Measurements from ENCODE around the gene PTPRM.

PTPRM gene

DNA sequence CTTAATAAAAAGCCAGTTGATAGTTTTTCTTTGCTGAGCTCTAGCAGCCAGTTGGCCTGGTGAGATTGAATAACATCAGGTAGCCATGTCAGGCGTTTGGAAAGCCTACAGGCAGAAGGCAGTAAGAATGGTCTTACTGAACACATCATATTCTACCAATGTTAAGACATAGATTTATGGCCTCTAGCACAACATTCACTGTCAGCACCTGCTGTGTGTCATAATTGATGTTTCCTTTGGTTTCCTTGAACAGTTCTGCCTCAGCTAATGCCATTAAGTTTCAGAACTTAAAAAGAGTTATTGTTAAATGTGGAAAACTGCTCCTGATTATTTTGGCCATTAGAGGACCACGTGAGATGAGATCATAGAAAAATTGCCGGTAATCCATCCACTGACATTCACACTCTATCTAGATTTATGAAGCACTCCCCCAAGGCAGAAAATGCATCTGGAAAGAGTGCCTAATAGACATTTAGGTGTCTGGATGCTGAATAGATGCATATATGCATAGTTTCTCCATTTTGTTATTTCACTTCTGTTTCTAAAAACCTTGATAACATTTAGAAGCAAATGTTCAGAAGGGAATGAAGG is 434.7 kb downstream of the PTPRM start:
- Histone ChIP-seq H3K79me2 (ENCODE audit: control insufficient read depth, low read length) (no peaks in the 10 kb centered on the region), H3K27ac (ENCODE audit: low read depth, low read length) (no peak overlapping the region), H3K4me2 (ENCODE audit: low read length) (no peak overlapping the region), H3K4me1 (ENCODE audit: control insufficient read depth, low read length) (no peaks in the 10 kb centered on the region), H3K9me3 (ENCODE audit: control insufficient read depth, insufficient read depth, low read length) (no peaks in the 10 kb centered on the region), H3K4me3 (ENCODE audit: low read length) (no peak overlapping the region), H4K20me1 (ENCODE audit: control insufficient read depth, insufficient read depth, low read depth, low read length) (no peaks in the 10 kb centered on the region), H3K9me2 (replicated peaks; ENCODE audit: control insufficient read depth, low read length) (no peaks in the 10 kb centered on the region), H3K36me3 (ENCODE audit: control insufficient read depth, low read length) (no peaks in the 10 kb centered on the region), H3K27me3 (ENCODE audit: control insufficient read depth, low read length) (no peaks in the 10 kb centered on the region; the same call in 1 of the 2 replicates), H3F3A (ENCODE audit: control insufficient read depth, insufficient read depth) (no peaks in the 10 kb centered on the region)
- TF ChIP-seq CTCF (IDR thresholded peaks at IDR 0.05; ENCODE audit: low read depth, low read length, poor library complexity, severe bottlenecking): no peak
- no peak for TF ChIP-seq EZH2phosphoT487 (IDR thresholded peaks at IDR 0.05; ENCODE audit: borderline replicate concordance, low read length)

GRCh38 chr18:8003878-8004675 is 437.0 kb downstream of the PTPRM start:
- Histone ChIP-seq H3K9me2 (replicated peaks; ENCODE audit: control insufficient read depth, low read length) (no peaks in the 10 kb centered on the region), H3F3A (ENCODE audit: control insufficient read depth, insufficient read depth) (no peaks in the 10 kb centered on the region), H3K27me3 (ENCODE audit: control insufficient read depth, low read length) (no peaks in the 10 kb centered on the region; the same call in 1 of the 2 replicates), H3K4me2 (ENCODE audit: low read length) (no peak overlapping the region), H3K4me1 (ENCODE audit: control insufficient read depth, low read length) (no peaks in the 10 kb centered on the region), H4K20me1 (ENCODE audit: control insufficient read depth, insufficient read depth, low read depth, low read length) (no peaks in the 10 kb centered on the region), H3K9me3 (ENCODE audit: control insufficient read depth, insufficient read depth, low read length) (no peaks in the 10 kb centered on the region), H3K79me2 (ENCODE audit: control insufficient read depth, low read length) (no peaks in the 10 kb centered on the region), H3K36me3 (ENCODE audit: control insufficient read depth, low read length) (no peaks in the 10 kb centered on the region), H3K4me3 (ENCODE audit: low read length) (no peak overlapping the region), H3K27ac (ENCODE audit: low read depth, low read length) (no peak overlapping the region)
- TF ChIP-seq CTCF (IDR thresholded peaks at IDR 0.05; ENCODE audit: low read depth, low read length, poor library complexity, severe bottlenecking) (no peak), EZH2phosphoT487 (IDR thresholded peaks at IDR 0.05; ENCODE audit: borderline replicate concordance, low read length) (no peak)

- Histone ChIP-seq H4K20me1 (ENCODE audit: control insufficient read depth, insufficient read depth, low read depth, low read length) (no peaks in the 10 kb centered on the region), H3K36me3 (ENCODE audit: control insufficient read depth, low read length) (no peaks in the 10 kb centered on the region), H3K27me3 (ENCODE audit: control insufficient read depth, low read length) (no peaks in the 10 kb centered on the region; the same call in 1 of the 2 replicates), H3K4me2 (ENCODE audit: low read length) (no peak overlapping the region), H3K27ac (ENCODE audit: low read depth, low read length) (no peak overlapping the region), H3K79me2 (ENCODE audit: control insufficient read depth, low read length) (no peaks in the 10 kb centered on the region), H3F3A (ENCODE audit: control insufficient read depth, insufficient read depth) (no peaks in the 10 kb centered on the region), H3K4me3 (ENCODE audit: low read length) (no peak overlapping the region), H3K9me3 (ENCODE audit: control insufficient read depth, insufficient read depth, low read length) (no peaks in the 10 kb centered on the region), H3K9me2 (replicated peaks; ENCODE audit: control insufficient read depth, low read length) (no peaks in the 10 kb centered on the region), H3K4me1 (ENCODE audit: control insufficient read depth, low read length) (no peaks in the 10 kb centered on the region)
- TF ChIP-seq CTCF (IDR thresholded peaks at IDR 0.05; ENCODE audit: low read depth, low read length, poor library complexity, severe bottlenecking): no peak
- TF ChIP-seq EZH2phosphoT487 (IDR thresholded peaks at IDR 0.05; ENCODE audit: borderline replicate concordance, low read length): no peak
These were observed 437.7 kb downstream of the PTPRM start for GRCh38 chr18:8004792-8005191.
